Activated effector memory CD4-positive, alpha-beta T cell treated with anti-CD3 and anti-CD28 coated beads, Interleukin-2, amount 50 U/mL, for 16 hours (primary cell): ENCODE data around the gene SLC35F1.
"Not testable (repeated sequence)": the region's sequence is repeated elsewhere in the genome, so short reads cannot be mapped to it uniquely, and the experiment has no call there.

Source experiments
- DNase-seq: peaks from one replicate; pipeline ENCODE4 v3.0.0-alpha.2; 2020

SLC35F1 gene

GRCh38 chr6:118016532-118016931 lies 109.5 kb downstream of the SLC35F1 start:
- no peak for DNase-seq

GRCh38 chr6:118017301-118017848 lies 110.3 kb downstream of the SLC35F1 start:
- no peak for DNase-seq

GRCh38 chr6:118023771-118024170 lies 116.7 kb downstream of the SLC35F1 start:
- DNase-seq, result no peak

- no peak for DNase-seq
Observed at GRCh38 chr6:118029967-118030366, 122.9 kb downstream of the SLC35F1 start.

- not testable (repeated sequence) for DNase-seq
Observed at GRCh38 chr6:118037479-118037878, 130.4 kb downstream of the SLC35F1 start.

GRCh38 chr6:118042855-118043254 lies 135.8 kb downstream of the SLC35F1 start:
- no peak for DNase-seq

GRCh38 chr6:118044275-118044674 lies 137.2 kb downstream of the SLC35F1 start:
- no peak for DNase-seq

- no peak for DNase-seq
Observed at GRCh38 chr6:118054082-118054481, 147.0 kb downstream of the SLC35F1 start.

- no peak for DNase-seq
Observed at GRCh38 chr6:118061666-118062065, 154.6 kb downstream of the SLC35F1 start.

- no peak for DNase-seq
Observed at GRCh38 chr6:118080547-118080946, 173.5 kb downstream of the SLC35F1 start.

GRCh38 chr6:118083711-118084110 lies 176.6 kb downstream of the SLC35F1 start:
- DNase-seq, result no peak

- no peak for DNase-seq
Observed at GRCh38 chr6:118085665-118086064, 178.6 kb downstream of the SLC35F1 start.

- no peak for DNase-seq
Observed at GRCh38 chr6:118086159-118086558, 179.1 kb downstream of the SLC35F1 start.

- DNase-seq, result no peak
Observed at GRCh38 chr6:118092086-118092485, 185.0 kb downstream of the SLC35F1 start.

- no peak for DNase-seq
Observed at GRCh38 chr6:118097576-118097975, 190.5 kb downstream of the SLC35F1 start.

GRCh38 chr6:118100717-118101116 lies 193.7 kb downstream of the SLC35F1 start:
- no peak for DNase-seq

- DNase-seq, result no peak
Observed at GRCh38 chr6:118101220-118101619, 194.2 kb downstream of the SLC35F1 start.

- DNase-seq, result no peak
Observed at GRCh38 chr6:118101831-118102345, 194.8 kb downstream of the SLC35F1 start.

- DNase-seq, result no peak
Observed at GRCh38 chr6:118102401-118102800, 195.3 kb downstream of the SLC35F1 start.

GRCh38 chr6:118103381-118104146 lies 196.5 kb downstream of the SLC35F1 start:
- no peak for DNase-seq

GRCh38 chr6:118122161-118122725 lies 215.2 kb downstream of the SLC35F1 start:
- no peak for DNase-seq

- no peak for DNase-seq
Observed at GRCh38 chr6:118122801-118123200, 215.7 kb downstream of the SLC35F1 start.

- no peak for DNase-seq
Observed at GRCh38 chr6:118123503-118124037, 216.5 kb downstream of the SLC35F1 start.

- no peak for DNase-seq
Observed at GRCh38 chr6:118124851-118125250, 217.8 kb downstream of the SLC35F1 start.
